ENCODE results near the gene GPR141.

The GPR141 gene

GRCh38 chr7:37759526-37759925 is 76.0 kb downstream of the GPR141 start:
- no peak overlapping the region for H3K4me3 ChIP-seq (ENCODE audit: low read depth in 1 of 2, low read length in 1 of 2)
- peaks cover 45 to 47% of the 10 kb centered on the region in 2 experiments for H3K4me1 ChIP-seq (ENCODE audit: control insufficient read depth in 1 of 2, insufficient read depth in 1 of 2, low read depth in 1 of 2, low read length in 1 of 2)
- H3K27me3 ChIP-seq, result no peaks in the 10 kb centered on the region
- peaks cover 32% of the 10 kb centered on the region for H3K36me3 ChIP-seq
- H3K9me3 ChIP-seq, result no peaks in the 10 kb centered on the region
- TF ChIP-seq CTCF (IDR thresholded peaks at IDR 0.05), result no peak
- H3K27ac ChIP-seq, result peak overlapping the region; percentile 74

DNA sequence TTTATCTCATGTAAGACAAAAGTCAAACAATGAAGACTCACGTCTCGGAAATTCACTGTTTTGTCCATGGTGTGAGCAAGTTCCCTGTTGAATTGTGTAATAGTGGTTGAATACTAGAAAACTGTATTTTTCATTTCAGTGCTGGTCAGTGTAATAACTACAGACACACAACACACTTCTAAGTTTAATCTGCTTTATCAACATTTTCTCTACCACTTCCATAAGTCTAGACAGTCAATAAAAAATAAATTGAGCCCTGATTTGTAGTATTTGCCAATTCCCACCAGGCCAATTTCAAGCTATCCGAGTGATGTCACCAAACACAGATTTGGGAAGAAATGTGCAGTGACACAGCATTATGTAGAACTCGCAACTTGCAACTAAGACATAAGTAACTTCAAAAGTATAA is 81.9 kb downstream of the GPR141 start:
- Histone ChIP-seq H3K27me3 (no peaks in the 10 kb centered on the region), H3K9me3 (no peaks in the 10 kb centered on the region), H3K27ac (peak overlapping the region; percentile 86), H3K4me3 (ENCODE audit: low read depth in 1 of 2, low read length in 1 of 2) (peak overlapping the region; percentile 38 to 45), H3K36me3 (peaks cover 21% of the 10 kb centered on the region), H3K4me1 (ENCODE audit: control insufficient read depth in 1 of 2, insufficient read depth in 1 of 2, low read depth in 1 of 2, low read length in 1 of 2) (peaks cover 52 to 59% of the 10 kb centered on the region in 2 experiments)
- no peak for TF ChIP-seq CTCF (IDR thresholded peaks at IDR 0.05)

- Histone ChIP-seq H3K4me3 (ENCODE audit: low read depth in 1 of 2, low read length in 1 of 2) (peak overlapping the region; percentile 38 to 45), H3K36me3 (peaks cover 20% of the 10 kb centered on the region), H3K27me3 (no peaks in the 10 kb centered on the region), H3K27ac (peak overlapping the region; percentile 86), H3K4me1 (ENCODE audit: control insufficient read depth in 1 of 2, insufficient read depth in 1 of 2, low read depth in 1 of 2, low read length in 1 of 2) (peaks cover 52 to 59% of the 10 kb centered on the region in 2 experiments), H3K9me3 (no peaks in the 10 kb centered on the region)
- TF ChIP-seq CTCF (IDR thresholded peaks at IDR 0.05), result no peak
These were observed 82.4 kb downstream of the GPR141 start for GRCh38 chr7:37765872-37766525.

- no peak overlapping the region for H3K4me3 ChIP-seq (ENCODE audit: low read depth in 1 of 2, low read length in 1 of 2)
- H3K4me1 ChIP-seq (ENCODE audit: control insufficient read depth in 1 of 2, insufficient read depth in 1 of 2, low read depth in 1 of 2, low read length in 1 of 2), result peaks cover 52 to 59% of the 10 kb centered on the region in 2 experiments
- peaks cover 3% of the 10 kb centered on the region for H3K36me3 ChIP-seq
- TF ChIP-seq CTCF (IDR thresholded peaks at IDR 0.05), result no peak
- peak overlapping the region; percentile 50 for H3K27ac ChIP-seq
- H3K27me3 ChIP-seq, result no peaks in the 10 kb centered on the region
- no peaks in the 10 kb centered on the region for H3K9me3 ChIP-seq
These were observed 85.0 kb downstream of the GPR141 start for GRCh38 chr7:37768611-37769010.

- no peaks in the 10 kb centered on the region for H3K36me3 ChIP-seq
- H3K27ac ChIP-seq, result peak overlapping the region; percentile 50
- H3K9me3 ChIP-seq, result no peaks in the 10 kb centered on the region
- no peaks in the 10 kb centered on the region for H3K27me3 ChIP-seq
- peaks cover 52 to 59% of the 10 kb centered on the region in 2 experiments for H3K4me1 ChIP-seq (ENCODE audit: control insufficient read depth in 1 of 2, insufficient read depth in 1 of 2, low read depth in 1 of 2, low read length in 1 of 2)
- no peak for TF ChIP-seq CTCF (IDR thresholded peaks at IDR 0.05)
- no peak overlapping the region for H3K4me3 ChIP-seq (ENCODE audit: low read depth in 1 of 2, low read length in 1 of 2)
These were observed 85.7 kb downstream of the GPR141 start for GRCh38 chr7:37769291-37769690.

Data from neutrophil (primary cell).